ENCODE results near the gene RLF.
"Not testable (repeated sequence)": the region's sequence is repeated elsewhere in the genome, so short reads cannot be mapped to it uniquely, and the experiment has no call there.

The RLF gene

DNA sequence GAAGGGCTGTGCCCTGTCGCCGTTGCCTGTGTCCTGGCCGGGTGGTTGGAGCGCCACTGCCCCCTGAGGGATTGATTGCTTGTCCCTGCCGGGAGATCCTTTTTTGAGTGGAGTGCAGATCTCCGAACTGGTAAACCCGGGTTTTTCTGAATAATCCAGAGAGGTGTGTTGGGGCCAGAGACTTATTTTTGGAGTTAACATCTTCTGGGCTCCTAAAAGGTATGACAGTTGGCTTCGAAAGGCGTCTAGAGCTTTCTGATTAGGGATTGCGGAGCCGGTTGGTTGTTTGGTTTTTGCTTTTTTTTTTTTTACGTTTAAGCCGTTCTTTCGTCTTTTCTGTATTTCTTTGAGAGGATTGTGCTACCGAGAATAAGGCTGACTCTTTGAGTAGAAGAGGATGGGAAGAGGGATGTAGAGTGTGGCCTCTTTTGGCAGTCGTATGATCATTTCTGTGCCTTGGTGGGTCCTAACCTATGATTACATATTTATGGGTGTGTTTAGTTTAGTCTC is 756 bp downstream of the RLF start:
- Histone ChIP-seq H3K9me3 (no peaks in the 10 kb centered on the region), H3K4me3 (ENCODE audit: low read depth, low read length) (peak overlapping the region; percentile 83), H3K36me3 (no peaks in the 10 kb centered on the region), H3K27me3 (no peaks in the 10 kb centered on the region), H3K4me1 (no peaks in the 10 kb centered on the region)
- TF ChIP-seq CTCF (IDR thresholded peaks at IDR 0.05; ENCODE audit: low read depth, low read length) = 0 out of 2 replicates have a peak, but pooled peaks have one; percentile 7
- no peak for DNase-seq

DNA sequence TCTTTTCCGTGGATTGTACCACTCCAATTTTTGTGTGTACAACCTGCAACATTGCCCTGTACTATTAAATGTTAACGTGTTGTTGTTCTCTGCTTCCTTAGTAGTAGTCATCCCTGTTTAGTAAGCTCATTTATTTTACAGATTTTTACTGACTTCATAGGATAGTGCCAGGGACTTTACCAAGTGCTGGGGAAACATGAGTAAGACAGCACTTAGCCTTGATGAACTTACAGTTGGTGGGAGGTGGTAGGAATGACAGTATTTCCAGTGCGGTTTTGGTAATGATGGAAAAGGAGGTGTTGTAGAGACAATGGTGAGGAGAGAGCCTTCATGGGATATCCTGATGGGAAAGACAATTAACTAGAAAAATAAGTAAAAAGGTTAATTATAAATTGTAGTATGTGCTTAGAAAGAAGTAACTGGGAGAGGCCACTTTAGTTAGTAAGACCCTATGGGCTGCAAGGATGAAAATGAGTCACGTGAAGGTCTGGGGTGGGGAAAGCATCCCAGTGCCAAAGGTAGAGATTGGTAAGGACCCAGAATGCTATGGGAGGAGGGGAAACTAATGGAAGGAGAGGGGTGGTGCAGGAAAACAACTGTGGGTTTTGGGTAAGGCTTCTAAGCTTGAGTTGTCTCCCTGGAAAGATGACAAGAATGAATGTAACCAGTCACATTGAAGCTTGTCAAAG is 1.7 kb downstream of the RLF start:
- DNase-seq = no peak
- Histone ChIP-seq H3K27me3 (no peaks in the 10 kb centered on the region), H3K36me3 (no peaks in the 10 kb centered on the region), H3K9me3 (no peaks in the 10 kb centered on the region), H3K4me1 (no peaks in the 10 kb centered on the region), H3K4me3 (ENCODE audit: low read depth, low read length) (peak overlapping the region; percentile 83)
- TF ChIP-seq CTCF (IDR thresholded peaks at IDR 0.05; ENCODE audit: low read depth, low read length) = no peak

DNA sequence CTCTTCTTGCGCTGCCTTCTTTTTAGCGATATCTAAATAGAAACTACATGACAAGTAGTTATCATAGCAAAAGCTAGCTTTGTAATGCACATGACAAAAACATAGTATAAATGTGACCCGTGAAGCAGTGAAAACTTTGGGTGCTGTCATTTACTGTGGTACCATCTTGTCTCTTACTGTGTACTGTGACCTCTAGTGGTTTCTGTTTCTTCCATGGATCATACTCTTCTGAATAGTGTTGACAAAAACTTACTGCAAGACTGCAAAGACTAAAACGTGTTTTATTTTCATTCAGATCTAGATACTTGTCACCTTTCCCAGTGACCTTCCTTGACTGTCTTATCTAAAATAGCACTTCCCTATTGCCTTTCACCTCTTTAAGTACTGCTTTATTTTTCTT is 6.1 kb downstream of the RLF start:
- H3K4me3 ChIP-seq (ENCODE audit: low read depth, low read length) = no peak overlapping the region
- no peaks in the 10 kb centered on the region for H3K27me3 ChIP-seq
- no peaks in the 10 kb centered on the region for H3K9me3 ChIP-seq
- TF ChIP-seq CTCF (IDR thresholded peaks at IDR 0.05; ENCODE audit: low read depth, low read length) = no peak
- no peak for DNase-seq
- H3K36me3 ChIP-seq = no peaks in the 10 kb centered on the region
- H3K4me1 ChIP-seq = no peaks in the 10 kb centered on the region

DNA sequence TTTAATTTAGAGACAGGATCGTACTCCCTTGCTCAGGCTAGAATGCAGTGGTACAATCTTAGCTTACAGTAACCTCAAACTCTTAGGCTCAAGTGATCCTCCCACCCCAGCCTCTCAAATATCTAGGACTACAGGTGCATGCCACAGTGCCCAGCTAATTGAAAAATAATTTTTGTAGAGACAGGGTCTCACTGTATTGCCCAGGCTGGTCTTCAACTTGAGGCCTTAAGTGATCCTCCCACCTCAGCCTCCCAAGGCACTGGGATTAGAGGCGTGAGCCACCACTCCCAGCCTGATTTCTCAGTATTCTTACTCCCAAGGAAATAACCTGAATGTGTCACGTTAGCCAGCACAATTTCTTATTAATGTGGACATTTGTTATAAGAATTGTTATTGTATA is 9.8 kb downstream of the RLF start:
- Histone ChIP-seq H3K9me3 (no peaks in the 10 kb centered on the region), H3K36me3 (no peaks in the 10 kb centered on the region), H3K4me1 (no peaks in the 10 kb centered on the region), H3K4me3 (ENCODE audit: low read depth, low read length) (no peak overlapping the region), H3K27me3 (no peaks in the 10 kb centered on the region)
- no peak for DNase-seq
- no peak for TF ChIP-seq CTCF (IDR thresholded peaks at IDR 0.05; ENCODE audit: low read depth, low read length)

- TF ChIP-seq CTCF (IDR thresholded peaks at IDR 0.05; ENCODE audit: low read depth, low read length) = no peak
- no peaks in the 10 kb centered on the region for H3K36me3 ChIP-seq
- no peaks in the 10 kb centered on the region for H3K9me3 ChIP-seq
- DNase-seq = no peak
- H3K4me1 ChIP-seq = no peaks in the 10 kb centered on the region
- H3K4me3 ChIP-seq (ENCODE audit: low read depth, low read length) = no peak overlapping the region
- no peaks in the 10 kb centered on the region for H3K27me3 ChIP-seq
These were observed 13.6 kb downstream of the RLF start for GRCh38 chr1:40174788-40175187.

- H3K27me3 ChIP-seq; DNase-seq; H3K4me3 ChIP-seq (ENCODE audit: low read depth, low read length); H3K36me3 ChIP-seq; H3K9me3 ChIP-seq; H3K4me1 ChIP-seq: not testable (repeated sequence)
These were observed 15.8 kb downstream of the RLF start for GRCh38 chr1:40176989-40177388.

All from BE2C (cell line).